Endodermal cell (in vitro differentiated cells): ENCODE results near the gene OSBPL6. TPM values are rescaled to one million over a fixed set of nuclear protein-coding genes. Genes with fewer than 3 reads are reported as not detected.

Source experiments
- DNase-seq: peaks from one replicate; pipeline ENCODE4 v3.0.0-alpha.2; 2017
- H3K27ac ChIP-seq: 2 replicates; pipeline ENCODE4 v1.5.1; 2013; ENCODE audit warnings: mild to moderate bottlenecking, low read depth, low read length, moderate library complexity
- H3K27me3 ChIP-seq: 2 replicates; pipeline ENCODE4 v1.6.1; 2013; ENCODE audit warnings: mild to moderate bottlenecking, low read length, moderate library complexity; ENCODE audit not compliant: insufficient read depth, control insufficient read depth, poor library complexity, severe bottlenecking
- H3K36me3 ChIP-seq: 2 replicates; pipeline ENCODE4 v1.7.0; 2013; ENCODE audit warnings: mild to moderate bottlenecking, low read length, moderate library complexity; ENCODE audit not compliant: control insufficient read depth, insufficient read depth
- H3K4me1 ChIP-seq: one replicate; pipeline ENCODE4 v1.7.0; 2013; ENCODE audit warnings: low read length; ENCODE audit not compliant: control insufficient read depth, insufficient read depth
- H3K4me3 ChIP-seq: 2 replicates; pipeline ENCODE4 v1.5.1; 2013; ENCODE audit warnings: mild to moderate bottlenecking, low read length, moderate library complexity
- H3K9ac ChIP-seq: 2 replicates; pipeline ENCODE4 v1.6.1; 2013; ENCODE audit warnings: mild to moderate bottlenecking, low read length, moderate library complexity; ENCODE audit not compliant: poor library complexity, severe bottlenecking; ENCODE audit errors: extremely low read depth
- H3K9me3 ChIP-seq: 2 replicates; pipeline ENCODE4 v1.6.1; 2013; ENCODE audit warnings: mild to moderate bottlenecking, low read length, moderate library complexity; ENCODE audit not compliant: control insufficient read depth
- H3K27ac Mint-ChIP-seq: 2 replicates; pipeline ENCODE4 v1.8.0; 2020; ENCODE audit warnings: mixed read lengths
- H3K27me3 Mint-ChIP-seq: 2 replicates; pipeline ENCODE4 v1.8.0; 2021; ENCODE audit warnings: mild to moderate bottlenecking, mixed read lengths; ENCODE audit not compliant: insufficient read depth
- H3K36me3 Mint-ChIP-seq: 2 replicates; pipeline ENCODE4 v1.8.0; 2020; ENCODE audit warnings: low read depth, mixed read lengths
- H3K4me1 Mint-ChIP-seq: 2 replicates; pipeline ENCODE4 v1.8.0; 2020; ENCODE audit warnings: mixed read lengths
- H3K4me3 Mint-ChIP-seq: 2 replicates; pipeline ENCODE4 v1.8.0; 2020; ENCODE audit warnings: mild to moderate bottlenecking, moderate library complexity, mixed read lengths
- H3K9me3 Mint-ChIP-seq: 2 replicates; pipeline ENCODE4 v1.8.0; 2020; ENCODE audit warnings: mild to moderate bottlenecking, mixed read lengths
- CTCF ChIP-seq: fragments of 200-600 bp; sonication (generic); conservative IDR thresholded peaks from 2 replicates; pipeline ENCODE4 v1.5.0; 2021; ENCODE audit warnings: antibody characterized with exemption, mild to moderate bottlenecking
- WGBS, 2 experiments: methylation state at CpG; one replicate each; pipeline versions ENCODE4 v1.1.5 to v1.1.7; 2013; ENCODE audit warnings: missing lambda C conversion rate in 2 of 2, mixed read lengths in 1 of 2; ENCODE audit not compliant: insufficient coverage in 1 of 2, insufficient read length in 1 of 2; 5-methylcytosine and 5-hydroxymethylcytosine counted together
- total RNA-seq, 2 donors: library from RNA; stranded (reverse); fragmentation: NEBNext Ultra II Directional in 1 of 2; extraction: Animal tissue kit (Norgen Biotek cat#: 25700) in 1 of 2; gene quantifications; 2 replicates in 1 of 2; 3 replicates in 1 of 2; pipeline ENCODE4 v1.2.1, GENCODE V29; 2021

OSBPL6 gene
- total RNA-seq, 2 donors from 2014 or later = 3.4 to 3.6 TPM

- Histone ChIP-seq H3K9ac (no peak overlapping the region), H3K4me3 (no peak overlapping the region), H3K36me3 (peaks cover 67% of the 10 kb centered on the region), H3K27me3 (no peaks in the 10 kb centered on the region), H3K9me3 (peaks cover 20% of the 10 kb centered on the region), H3K4me1 (no peaks in the 10 kb centered on the region), H3K27ac (no peak overlapping the region)
- Mint-ChIP-seq H3K27ac (no peak overlapping the region), H3K4me3 (no peak overlapping the region), H3K4me1 (no peaks in the 10 kb centered on the region), H3K27me3 (no peaks in the 10 kb centered on the region), H3K36me3 (peaks cover 73% of the 10 kb centered on the region), H3K9me3 (peaks cover 16% of the 10 kb centered on the region)
- no peak for DNase-seq
- no peak for TF ChIP-seq CTCF
- WGBS, 2 experiments = 96 to 100% methylated on average over 1 of the region's 1 CpG
Observed at GRCh38 chr2:178428396-178428806, 234.1 kb downstream of the OSBPL6 start.

- Histone ChIP-seq H3K4me3 (no peak overlapping the region), H3K4me1 (no peaks in the 10 kb centered on the region), H3K9ac (no peak overlapping the region), H3K27me3 (no peaks in the 10 kb centered on the region), H3K27ac (no peak overlapping the region), H3K9me3 (peaks cover 20% of the 10 kb centered on the region), H3K36me3 (peaks cover 77% of the 10 kb centered on the region)
- DNase-seq = no peak
- H3K27me3 Mint-ChIP-seq = no peaks in the 10 kb centered on the region
- no peak overlapping the region for H3K4me3 Mint-ChIP-seq
- no peak for TF ChIP-seq CTCF
- H3K4me1 Mint-ChIP-seq = no peaks in the 10 kb centered on the region
- H3K27ac Mint-ChIP-seq = no peak overlapping the region
- peaks cover 75% of the 10 kb centered on the region for H3K36me3 Mint-ChIP-seq
- H3K9me3 Mint-ChIP-seq = peaks cover 13% of the 10 kb centered on the region
Observed at GRCh38 chr2:178429336-178429735, 235.0 kb downstream of the OSBPL6 start.

GRCh38 chr2:178436662-178437061, 242.3 kb downstream of the OSBPL6 start:
- WGBS, 2 experiments = 98 to 100% methylated on average over 2 of the region's 2 CpGs
- DNase-seq = no peak
- H3K4me1 Mint-ChIP-seq = no peaks in the 10 kb centered on the region
- Histone ChIP-seq H3K9ac (no peak overlapping the region), H3K4me1 (no peaks in the 10 kb centered on the region), H3K9me3 (no peaks in the 10 kb centered on the region), H3K36me3 (peaks cover 98% of the 10 kb centered on the region), H3K4me3 (no peak overlapping the region), H3K27me3 (no peaks in the 10 kb centered on the region), H3K27ac (no peak overlapping the region)
- H3K27me3 Mint-ChIP-seq = no peaks in the 10 kb centered on the region
- no peaks in the 10 kb centered on the region for H3K9me3 Mint-ChIP-seq
- peaks cover 73% of the 10 kb centered on the region for H3K36me3 Mint-ChIP-seq
- TF ChIP-seq CTCF = no peak
- no peak overlapping the region for H3K27ac Mint-ChIP-seq
- H3K4me3 Mint-ChIP-seq = no peak overlapping the region
